ENCODE data around the gene CCDC187.
"Not testable (repeated sequence)": the region's sequence is repeated elsewhere in the genome, so short reads cannot be mapped to it uniquely, and the experiment has no call there.

The CCDC187 gene

DNA sequence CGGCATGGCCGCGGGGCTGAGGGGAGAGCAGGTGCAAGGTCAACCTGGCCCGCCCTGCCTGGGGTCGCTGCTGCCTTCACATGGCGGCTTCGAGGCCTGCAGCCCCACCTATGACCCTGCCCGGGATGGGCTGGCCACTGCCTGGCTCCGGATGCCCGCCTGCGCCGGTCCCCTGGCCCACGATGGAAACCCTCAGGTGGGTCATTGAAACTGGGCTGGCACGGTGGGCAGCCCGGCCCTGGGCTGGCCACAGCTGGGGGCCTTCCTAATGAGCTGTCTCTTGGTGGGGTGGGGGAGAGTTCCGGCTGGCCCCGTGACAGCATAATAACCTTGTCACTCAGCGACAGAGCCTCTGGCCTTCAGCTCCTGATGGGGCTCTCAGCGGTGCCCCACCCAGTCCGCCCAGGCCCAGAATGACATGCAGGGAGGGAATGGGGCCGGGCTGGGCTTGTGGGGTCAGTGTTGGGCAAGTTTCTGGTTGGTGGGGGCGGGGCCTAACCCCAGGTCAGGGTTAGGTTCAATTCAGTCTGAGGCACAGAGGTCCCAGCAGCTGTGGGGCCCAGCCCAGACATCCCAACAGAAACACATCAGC is at the start of gene CCDC187:
Gene CCDC187, minus strand, starts transcription at position 270 of the 592 bp plus-strand sequence. Its CDS starts 264 bp downstream, at position 6.
- DNase-seq, result no peak

DNA sequence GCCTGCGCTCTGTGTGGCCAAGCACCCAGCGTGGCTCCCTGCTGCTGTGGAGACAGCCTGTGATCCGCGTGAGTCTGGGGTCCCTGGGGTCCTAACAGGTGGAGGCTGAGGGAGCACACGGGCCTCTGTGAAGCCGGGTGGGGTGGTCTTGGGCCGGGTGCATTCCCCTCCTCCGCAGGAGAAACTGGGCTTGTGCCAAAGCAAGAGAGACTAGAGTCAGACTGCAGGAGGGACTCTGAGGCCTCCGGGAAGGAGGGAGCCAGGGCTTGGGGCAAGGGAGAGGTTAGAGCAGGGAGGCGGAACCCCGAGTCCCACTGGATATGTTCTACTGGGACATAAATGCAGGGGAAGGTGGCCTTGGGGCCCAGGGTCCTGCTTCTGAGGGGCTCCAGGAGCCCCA is 49.2 kb upstream of the CCDC187 start:
- DNase-seq, result no peak

DNA sequence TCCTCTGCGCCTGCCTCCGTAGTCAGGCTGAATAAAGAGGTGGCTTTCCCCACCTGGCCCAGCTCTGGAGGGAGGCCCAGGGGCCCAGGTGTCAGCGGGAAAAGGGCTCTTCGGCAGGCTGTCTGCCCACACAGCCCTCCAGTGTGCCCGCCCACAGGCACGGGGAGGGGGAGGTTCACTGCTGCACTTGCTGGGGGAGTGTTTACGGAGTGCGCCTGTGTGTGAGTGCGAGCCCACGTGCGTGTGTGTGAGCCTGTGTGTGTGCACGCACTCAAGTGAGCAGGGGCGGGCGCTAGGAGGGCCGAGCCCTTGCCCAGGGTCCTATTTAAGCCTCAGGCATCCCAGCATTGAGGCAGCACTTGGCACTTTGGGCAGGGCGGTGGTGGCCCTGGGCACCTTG is 48.8 kb upstream of the CCDC187 start:
- no peak for DNase-seq

DNA sequence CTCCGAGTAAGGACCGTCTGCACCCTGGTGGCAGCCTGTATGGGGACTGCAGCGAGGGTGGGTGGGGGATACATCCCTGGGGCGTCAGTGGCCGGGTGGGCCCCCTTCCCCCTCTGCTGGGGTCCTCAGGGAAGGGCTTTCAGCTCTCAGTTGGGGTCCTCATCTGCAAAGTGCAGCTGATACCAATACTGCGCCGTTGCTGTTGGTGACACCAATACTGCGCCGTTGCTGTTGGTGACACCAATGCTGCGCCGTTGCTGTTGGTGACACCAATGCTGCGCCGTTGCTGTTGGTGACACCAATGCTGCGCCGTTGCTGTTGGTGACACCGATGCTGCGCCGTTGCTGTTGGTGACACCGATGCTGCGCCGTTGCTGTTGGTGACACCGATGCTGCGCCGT is 48.0 kb upstream of the CCDC187 start:
- DNase-seq, result not testable (repeated sequence)

DNA sequence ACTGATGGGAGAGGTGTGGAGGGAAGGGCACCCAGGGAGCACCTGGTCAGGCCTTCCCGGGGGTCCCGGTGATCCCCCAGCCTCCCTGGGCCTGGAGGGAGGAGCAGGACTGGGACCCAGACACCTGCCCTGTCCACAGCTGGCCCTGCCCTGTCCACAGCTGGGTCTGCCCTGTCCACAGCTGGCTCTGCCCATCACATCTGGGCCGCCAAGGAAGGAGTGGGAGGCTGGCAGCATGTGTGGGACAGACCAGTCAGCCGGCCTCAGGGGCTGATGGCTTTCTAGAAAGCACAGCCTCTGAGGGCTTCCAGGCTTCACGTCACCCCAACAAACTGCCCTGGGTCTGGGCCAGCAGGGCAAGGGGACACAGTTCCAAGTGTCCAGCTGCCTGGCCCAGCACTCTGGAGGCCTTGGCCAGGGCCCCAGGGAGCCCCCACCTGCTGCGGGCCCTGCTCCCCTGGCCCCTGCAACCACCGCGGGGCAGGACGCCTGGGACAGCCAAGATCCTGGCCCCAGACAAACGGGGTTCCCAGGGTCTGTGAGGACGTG is 47.4 kb upstream of the CCDC187 start:
- no peak for DNase-seq

DNA sequence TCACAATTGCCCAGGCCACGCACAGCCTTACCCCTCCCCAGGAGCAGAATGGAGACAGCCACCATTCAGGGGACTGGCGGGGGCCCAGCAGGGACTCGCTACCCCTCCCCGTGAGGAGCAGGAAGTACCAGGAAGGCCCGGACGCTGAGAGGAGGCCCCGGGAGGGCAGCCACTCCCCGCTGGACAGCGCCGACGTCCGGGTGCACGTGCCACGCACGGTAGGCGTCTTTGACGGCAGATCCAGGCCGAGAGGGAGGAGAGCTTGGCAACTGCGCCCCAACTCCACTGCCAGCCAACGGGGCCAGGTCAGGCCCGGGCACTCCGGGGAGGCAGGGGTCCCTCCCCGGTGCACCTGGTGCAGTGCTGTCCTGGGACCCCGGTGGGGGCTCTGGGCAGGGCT is 45.7 kb upstream of the CCDC187 start:
- DNase-seq, result no peak

DNA sequence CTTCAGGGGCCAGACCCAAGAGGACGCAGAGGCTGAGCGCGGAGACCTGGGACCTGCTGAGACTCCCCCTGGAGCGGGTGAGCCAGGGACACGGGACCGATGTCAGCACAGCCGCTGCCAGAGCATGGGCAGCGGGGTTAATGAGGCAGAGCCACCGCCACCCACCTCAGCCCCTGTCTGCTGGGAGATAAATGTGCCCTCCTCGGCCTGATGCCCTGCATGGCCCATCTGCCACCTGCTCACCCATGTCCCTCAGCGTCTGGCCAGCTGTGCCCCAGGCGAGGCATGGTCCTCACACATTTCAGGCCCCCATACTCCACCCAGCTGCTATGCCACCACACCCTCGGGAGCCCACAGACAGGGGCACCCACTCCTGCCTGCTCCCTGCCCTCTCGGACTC is 44.8 kb upstream of the CCDC187 start:
- DNase-seq, result no peak

DNA sequence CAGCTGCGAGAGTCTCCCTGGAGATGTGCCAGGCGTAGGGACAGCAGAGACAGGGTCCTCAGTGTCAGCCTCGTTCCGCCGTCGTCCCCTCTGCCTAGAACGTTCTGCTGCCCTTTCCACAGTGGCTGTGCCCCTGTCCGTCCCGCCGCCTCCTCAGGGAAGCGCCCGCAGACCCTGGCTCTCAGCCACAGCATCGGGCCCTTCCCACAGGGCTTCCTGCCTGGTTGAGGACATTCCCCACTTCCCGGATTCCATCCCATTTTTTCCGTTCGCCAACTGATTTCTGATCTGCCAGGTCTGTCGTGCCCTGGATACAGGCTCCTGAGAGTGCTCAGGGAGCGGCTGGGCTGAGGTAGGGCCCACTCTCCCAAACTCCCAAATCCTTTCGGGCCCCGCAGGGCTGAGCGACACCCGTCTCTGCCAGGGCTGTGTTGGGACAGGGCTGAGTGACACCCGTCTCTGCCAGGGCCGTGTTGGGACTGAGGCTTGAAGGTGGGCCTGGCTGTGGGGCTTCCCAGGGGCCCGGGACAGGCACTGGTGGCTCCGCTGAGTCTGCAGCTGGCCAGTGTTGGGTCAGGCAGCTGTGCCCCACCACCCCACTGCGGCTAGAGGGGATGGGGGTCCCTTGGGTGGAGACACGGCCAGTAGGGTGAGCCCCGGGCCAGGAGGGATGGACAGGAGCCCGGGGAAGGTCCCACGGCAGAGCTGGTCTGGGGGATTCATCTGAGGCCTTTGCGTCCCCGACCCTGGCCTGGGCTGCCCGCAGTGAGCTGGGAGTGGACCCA is 43.8 kb upstream of the CCDC187 start:
- no peak for DNase-seq

DNA sequence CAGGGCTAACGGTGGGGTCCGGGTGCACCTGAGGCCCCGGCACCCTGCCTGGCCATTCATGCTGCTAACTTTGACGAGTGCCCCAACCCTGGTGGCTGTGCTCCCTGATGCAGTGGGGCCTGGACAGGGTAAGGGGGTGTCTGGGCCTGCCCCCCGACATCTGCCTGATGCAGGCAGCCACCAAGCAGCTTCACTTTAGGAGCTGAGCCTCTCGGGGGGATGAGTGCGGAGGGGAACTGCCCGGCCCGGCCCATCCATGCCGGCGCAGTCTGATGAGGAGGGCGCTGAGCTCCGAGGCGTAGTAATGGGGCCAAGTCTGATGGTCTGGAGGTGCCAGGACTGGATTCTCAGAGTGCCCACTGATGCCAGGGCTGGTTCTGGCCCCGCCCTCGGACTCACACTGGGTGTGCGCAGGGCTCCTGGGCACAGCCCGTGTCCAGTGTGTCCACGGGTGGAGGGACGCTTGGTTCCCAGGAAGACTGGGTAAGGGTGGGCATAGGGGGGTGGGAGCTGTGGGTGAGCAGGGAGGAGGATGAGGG is 43.1 kb upstream of the CCDC187 start:
- no peak for DNase-seq

DNA sequence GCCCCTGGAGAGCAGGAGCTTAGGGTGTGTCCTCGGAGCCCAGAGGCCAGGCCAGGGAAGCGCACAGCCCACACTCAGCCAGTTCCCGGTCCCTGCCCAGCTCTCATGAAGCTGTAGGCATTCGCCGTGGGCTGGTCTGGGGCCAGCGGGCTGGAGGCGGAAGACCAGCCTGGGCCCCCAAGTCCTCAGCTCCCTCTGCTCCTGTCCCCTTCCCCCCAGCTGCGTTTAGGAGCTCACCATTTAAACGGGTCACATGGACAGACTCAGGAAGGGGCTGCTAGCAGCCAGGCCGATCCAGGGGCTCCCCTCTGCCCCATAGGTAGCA is 42.2 kb upstream of the CCDC187 start:
- DNase-seq, result no peak

DNA sequence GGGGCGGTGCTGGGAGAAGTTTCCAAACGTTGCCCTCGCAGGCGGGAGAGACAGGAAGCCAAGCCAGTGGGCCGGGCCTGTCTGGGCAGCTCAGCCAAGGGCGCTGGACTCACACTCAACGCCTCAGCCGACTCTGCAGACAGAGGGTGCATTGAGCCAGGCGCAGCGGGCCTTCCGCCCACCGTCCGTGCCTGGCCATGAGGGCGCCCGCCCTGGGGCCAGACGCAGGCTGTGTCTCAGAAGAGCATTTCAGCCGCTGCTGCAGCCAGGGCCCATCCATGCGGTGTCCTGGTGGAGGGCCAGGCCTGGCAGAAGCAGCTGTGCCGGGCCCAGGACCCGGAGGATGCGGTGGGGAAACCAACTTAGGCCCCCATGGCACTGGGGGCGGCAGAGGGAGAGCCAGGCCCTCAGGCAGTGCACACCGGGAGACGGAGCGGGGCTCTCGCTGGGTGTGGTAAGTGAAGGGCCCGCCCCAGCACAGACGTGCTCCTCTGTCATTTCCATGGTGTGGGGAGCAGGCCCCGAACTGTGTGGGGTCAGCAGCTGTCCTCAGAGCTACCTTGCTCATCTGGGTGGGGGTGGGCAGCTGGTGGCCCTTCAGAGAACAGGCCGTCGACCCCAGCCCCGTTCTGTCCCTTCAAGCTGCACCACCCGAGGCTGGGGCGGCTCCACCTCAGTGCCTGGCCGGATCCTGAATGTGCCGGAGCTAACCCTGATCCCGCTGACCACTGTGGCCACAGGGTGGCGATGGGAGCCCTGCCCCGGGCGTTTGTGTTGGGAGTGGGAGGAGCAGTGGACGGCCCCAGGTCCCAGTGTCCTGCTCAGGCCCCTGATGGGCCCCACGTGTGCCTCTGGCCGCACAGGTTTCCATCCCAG is 41.6 kb upstream of the CCDC187 start:
- no peak for DNase-seq

DNA sequence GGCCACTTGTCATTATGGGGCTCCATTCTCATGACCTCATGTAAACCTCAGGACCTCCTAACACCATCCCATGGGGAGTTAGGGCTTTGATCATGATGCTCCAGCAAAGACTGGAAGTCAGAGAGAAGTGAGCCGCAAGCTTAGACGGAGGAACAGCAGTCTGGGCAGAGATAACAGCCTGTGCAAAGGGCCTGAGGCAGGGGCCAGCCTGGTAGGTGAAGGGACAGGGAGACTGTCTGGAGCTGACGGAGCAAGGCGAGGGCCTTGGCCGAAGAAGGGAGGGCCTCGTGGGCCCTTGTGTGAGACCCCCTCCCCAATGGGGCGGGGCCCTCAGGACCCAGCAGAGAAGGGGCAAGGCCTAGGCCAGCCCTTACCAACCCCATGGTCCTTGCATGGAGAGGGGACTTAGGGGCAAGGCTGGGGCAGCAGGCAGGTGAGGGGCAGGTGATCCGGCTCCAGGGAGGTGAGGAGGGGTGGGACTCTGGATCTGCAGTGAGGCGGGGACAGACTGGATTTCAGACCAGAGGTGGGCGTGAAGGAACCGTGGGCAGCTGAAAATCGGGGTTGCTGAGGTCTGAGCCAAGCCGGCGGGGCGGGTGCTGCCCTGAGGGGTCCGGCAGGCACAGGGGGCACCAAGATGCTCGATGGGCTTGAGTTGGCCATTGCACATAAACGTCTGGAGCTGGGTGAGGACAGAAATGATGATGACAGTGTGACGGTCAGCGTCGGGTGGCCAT is 40.8 kb upstream of the CCDC187 start:
- DNase-seq, result no peak

DNA sequence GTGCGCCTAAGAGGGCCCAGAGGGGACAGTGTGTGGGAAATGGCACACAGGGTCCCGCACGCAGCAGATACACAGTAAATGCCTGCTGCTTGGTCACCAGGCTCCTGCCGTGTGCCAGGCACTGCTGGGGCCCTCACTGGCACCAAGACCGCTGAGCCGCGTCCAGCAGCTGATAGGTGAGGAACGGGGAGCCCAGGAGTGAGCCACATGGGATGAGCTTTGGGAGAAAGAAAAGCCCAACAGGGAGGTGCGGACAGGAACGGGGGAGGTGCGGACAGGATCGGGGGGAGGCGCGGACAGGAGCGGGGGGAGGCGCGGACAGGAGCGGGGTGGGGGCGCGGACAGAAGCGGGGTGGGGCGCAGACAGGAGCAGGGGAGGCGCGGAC is 40.0 kb upstream of the CCDC187 start:
- DNase-seq, result no peak

DNA sequence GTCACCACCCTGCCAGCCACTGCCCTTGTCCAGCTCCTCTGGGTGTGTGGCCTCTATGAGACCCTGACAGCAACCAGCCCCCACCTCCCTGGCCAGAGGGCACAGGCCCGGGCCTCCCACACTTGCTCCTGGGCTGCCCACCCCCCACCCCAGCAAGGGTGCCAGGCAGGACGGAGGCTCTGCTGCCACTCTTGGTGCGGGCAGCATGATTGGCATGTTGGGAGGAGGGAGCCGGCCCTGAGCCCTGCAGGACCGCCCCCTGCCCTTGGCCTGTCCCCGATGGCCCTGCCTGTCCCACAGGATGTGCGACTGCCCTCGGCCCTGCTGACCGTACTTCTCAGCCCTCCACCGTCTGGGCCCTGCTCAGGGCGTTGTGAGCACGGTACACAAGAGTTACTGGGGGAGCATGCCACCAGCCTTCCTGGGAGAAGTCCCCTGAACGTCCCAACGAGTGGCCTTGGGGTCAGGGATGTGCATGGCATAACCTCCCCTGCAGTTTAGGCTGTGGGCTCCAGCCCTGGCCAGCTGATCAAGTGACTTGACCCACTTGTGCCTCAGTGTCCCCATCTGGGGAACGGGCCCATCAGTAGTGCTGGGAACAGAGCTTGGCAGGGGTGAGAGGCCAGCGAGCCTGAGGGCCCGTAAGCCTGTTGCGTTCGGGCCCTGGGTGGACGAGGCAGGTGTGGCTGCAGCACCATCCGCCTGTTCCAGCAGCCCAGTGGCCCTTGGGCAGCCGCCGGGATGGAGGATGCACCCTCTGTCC is 39.4 kb upstream of the CCDC187 start:
- no peak for DNase-seq

DNA sequence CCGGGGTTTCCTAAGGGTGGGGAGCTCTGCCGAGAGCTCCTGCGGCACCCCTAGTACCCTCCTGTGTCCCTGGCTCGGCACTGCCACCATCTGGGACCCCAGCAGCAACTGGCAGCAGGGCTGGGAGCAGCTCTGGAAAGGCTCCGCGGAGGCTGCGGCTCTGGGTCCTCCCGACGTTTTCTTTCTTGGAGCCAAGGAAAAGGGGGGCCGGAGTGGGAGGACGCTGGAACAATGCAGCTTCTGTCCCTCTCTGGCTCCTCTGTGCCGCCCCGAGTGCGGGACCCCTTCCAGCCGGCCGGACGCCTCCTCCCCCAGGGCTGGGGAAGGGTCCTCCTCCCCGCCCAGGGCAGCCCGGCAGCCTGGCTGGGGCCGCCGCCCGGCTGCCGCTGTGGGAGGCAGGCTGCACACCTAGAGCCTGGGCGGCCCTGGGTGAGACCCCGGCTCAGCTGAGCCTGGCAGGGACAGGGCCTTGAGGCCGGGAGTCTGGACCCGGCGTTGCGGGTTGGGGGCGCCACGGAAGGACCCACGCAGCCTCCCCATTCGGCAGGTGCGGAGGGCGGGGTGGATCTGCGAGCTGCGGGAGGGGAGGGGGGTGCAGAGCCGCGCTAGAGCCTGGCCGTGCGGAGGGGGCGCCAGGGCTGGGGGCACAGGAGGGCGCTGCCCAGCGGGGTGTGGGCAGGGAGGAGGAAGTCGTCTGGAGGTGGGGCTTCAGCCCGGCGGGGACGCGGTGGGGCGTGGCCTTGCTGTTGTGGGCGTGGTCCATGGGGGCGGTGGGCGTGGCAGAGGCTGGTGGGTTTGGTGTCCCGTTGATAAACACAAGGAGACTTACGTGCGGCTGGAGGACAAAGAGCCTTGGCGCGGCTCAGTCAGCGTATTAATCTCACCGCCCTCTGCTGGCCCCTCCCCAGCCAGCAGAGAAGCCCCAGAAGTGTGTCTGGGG is 38.6 kb upstream of the CCDC187 start:
- DNase-seq, result peak; percentile 42 to 49

DNA sequence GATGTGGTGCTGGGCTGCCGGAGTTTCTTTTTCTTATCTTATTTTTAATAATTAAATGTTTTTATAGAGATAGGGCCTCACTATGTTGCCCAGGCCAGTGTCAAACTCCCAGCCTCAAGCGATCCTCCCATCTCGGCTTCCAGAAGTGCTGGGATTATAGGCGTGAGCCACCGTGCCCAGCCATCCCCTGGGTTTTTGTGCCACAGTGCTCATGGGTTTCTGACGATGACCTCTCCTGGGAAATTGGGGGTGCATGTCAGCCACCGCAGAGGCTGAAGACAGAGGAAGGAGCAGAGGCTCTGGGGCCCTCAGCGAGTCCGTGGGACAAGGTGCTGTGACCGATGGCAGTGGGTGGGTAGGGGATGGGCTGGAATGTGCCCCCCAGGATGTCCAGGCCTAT is 37.9 kb upstream of the CCDC187 start:
- no peak for DNase-seq

DNA sequence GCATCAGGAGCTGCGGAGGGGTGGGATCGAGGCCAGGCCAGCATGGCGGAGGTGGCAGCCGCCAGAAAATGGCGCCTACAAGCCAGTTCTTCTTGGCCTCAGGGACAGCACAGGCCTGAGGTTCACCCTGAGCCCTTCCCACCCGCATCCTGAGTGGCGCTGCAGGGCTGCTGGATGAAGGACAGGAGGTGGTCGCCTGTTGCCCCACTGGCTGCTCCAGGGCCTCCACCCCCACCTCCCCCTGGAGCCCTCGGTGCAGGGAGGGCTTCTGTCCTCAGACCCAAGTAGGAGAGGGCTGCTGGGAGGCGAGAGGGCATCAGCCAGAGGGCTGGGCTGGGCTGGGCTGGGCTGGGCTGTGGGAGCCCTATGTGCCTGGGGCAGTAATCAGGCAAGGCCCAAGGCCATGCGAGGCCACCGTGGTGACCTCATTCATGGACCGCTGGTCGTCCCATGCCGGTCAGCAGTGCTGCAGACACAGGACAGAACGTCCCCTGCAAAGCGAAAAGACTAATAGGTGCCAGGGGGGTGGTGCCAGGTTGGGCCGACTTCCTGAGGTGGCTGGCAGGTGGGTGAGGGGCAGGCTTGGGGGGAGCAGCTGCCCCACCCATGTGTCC is 37.3 kb upstream of the CCDC187 start:
- DNase-seq, result no peak

DNA sequence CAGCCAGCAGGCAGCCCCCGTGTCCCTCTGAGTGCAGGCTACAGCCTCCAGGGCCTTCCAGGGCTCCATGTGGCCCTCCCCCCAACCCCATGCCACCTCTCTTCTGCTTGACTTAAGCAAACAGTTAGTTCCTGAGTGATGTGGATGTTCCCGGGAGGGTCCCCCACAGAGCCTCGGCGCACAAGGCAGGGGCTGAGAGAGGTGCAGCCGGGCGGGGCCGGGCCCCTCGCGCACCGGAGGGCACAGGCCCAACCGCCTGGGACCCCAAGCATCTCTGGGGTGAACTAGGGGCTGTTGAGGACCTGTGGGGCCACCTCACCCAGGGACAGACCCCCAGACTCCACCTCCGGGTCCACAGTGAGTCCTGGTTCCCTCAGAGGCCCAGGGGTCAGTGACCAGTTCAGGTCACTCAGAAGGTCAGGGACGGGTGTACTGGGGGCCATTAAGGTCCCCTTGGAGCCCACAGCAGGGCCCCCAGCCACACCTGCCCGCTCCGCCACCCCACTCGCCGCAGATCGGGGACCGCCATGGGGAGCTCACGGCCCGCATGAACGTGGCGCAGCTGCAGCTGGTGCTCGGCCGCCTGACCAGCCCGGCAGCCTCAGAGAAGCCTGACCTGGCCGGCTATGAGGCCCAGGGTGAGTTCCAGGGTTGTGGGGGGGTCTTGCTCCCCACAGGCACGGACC is 36.6 kb upstream of the CCDC187 start:
- DNase-seq, result no peak

DNA sequence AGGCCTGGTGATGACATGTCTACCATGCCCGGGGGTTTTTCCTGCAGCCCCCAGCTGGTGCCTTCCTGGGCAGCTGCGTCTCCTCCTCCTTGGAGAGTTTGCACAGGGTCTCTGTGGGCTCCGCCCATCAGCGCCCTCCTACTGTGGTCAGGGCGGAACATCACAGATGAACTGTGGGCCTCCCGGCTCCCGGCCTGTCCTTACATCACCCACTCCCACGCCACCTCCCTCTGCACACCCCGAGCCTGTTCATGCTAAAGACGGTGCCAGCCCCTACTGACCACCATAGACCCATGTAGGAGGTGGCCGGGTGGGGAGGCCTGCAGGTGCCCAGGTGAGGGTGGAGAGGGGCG is 36.0 kb upstream of the CCDC187 start:
- DNase-seq, result no peak
